ENCODE data around the gene HTT-AS.

DNA sequence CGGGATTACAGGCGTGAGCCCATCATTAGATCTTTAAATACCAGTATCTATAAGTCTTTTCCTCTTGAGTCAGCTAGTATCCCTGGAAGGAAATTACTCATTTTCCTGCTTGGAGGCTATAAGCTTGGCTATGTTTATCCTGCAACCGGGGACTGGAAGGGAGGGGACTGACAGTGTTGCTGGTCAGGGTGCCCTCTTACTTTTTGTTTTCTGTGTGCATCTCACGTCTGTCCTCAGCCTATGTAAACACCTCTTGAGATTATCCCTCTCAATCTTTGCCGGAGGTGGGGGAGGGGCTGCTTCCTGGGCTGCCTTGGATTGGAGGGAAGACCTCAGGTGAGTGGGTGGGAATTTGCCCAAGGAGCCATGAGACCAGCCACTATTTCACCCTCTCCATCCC, 37.1 kb upstream of the HTT-AS start:
- TF ChIP-seq, protein P1, sequence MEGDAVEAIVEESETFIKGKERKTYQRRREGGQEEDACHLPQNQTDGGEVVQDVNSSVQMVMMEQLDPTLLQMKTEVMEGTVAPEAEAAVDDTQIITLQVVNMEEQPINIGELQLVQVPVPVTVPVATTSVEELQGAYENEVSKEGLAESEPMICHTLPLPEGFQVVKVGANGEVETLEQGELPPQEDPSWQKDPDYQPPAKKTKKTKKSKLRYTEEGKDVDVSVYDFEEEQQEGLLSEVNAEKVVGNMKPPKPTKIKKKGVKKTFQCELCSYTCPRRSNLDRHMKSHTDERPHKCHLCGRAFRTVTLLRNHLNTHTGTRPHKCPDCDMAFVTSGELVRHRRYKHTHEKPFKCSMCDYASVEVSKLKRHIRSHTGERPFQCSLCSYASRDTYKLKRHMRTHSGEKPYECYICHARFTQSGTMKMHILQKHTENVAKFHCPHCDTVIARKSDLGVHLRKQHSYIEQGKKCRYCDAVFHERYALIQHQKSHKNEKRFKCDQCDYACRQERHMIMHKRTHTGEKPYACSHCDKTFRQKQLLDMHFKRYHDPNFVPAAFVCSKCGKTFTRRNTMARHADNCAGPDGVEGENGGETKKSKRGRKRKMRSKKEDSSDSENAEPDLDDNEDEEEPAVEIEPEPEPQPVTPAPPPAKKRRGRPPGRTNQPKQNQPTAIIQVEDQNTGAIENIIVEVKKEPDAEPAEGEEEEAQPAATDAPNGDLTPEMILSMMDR (IDR thresholded peaks at IDR 0.05; ENCODE audit: control extremely low read depth in 1 of 3, insufficient read depth in 1 of 3, low read depth in 1 of 3, low read length in 3 of 3): no peak
- TF ChIP-seq RAD21 (IDR thresholded peaks at IDR 0.05 in 1 of 2, conservative IDR thresholded peaks at IDR 0.05 in 1 of 2; ENCODE audit: low read depth in 2 of 2, low read length in 2 of 2) (no peak), POLR2A (IDR thresholded peaks at IDR 0.05; ENCODE audit: control extremely low read depth in 1 of 2, low read depth in 2 of 2, low read length in 2 of 2) (no peak), EP300 (IDR thresholded peaks at IDR 0.05; ENCODE audit: borderline replicate concordance in 1 of 2, low read depth in 2 of 2, low read length in 2 of 2) (no peak), YY1 (IDR thresholded peaks at IDR 0.05; ENCODE audit: low read depth, low read length) (no peak), TEAD4 (IDR thresholded peaks at IDR 0.05; ENCODE audit: low read depth, low read length) (no peak), GTF2F1 (IDR thresholded peaks at IDR 0.05; ENCODE audit: borderline replicate concordance, low read depth, low read length) (no peak), EGR1 (IDR thresholded peaks at IDR 0.05; ENCODE audit: borderline replicate concordance, low read depth, low read length) (no peak), GABPA (IDR thresholded peaks at IDR 0.05; ENCODE audit: borderline replicate concordance, insufficient read depth, low read length) (no peak), SUZ12 (IDR thresholded peaks at IDR 0.05; ENCODE audit: low read length) (no peak), CEBPB (IDR thresholded peaks at IDR 0.05; ENCODE audit: low read depth, low read length) (no peak), BACH1 (IDR thresholded peaks at IDR 0.05; ENCODE audit: low read length) (no peak)
